Liver (tissue), 9 donors: ENCODE data around the gene COX20. TPM values are rescaled to one million over a fixed set of nuclear protein-coding genes. Genes with fewer than 3 reads are reported as not detected.
A peak's percentile ranks its signal among the peaks of the same experiment; 100 is the strongest.

Experiments
- DNase-seq: peaks from one replicate; pipeline ENCODE4 v3.0.0-alpha.2; 2017; ENCODE audit warnings: low spot score
- H3K27ac ChIP-seq, 2 donors: one replicate each; pipeline ENCODE4 v1.7.0; 2013; ENCODE audit warnings: inconsistent platforms in 2 of 2, low read length in 2 of 2, control low read depth in 1 of 2, low read depth in 1 of 2, mild to moderate bottlenecking in 1 of 2
- H3K27me3 ChIP-seq, 4 donors: one replicate each; pipeline versions ENCODE4 v1.6.1 to v1.7.0; 2013; ENCODE audit warnings: low read length in 3 of 4, inconsistent platforms in 1 of 4, mild to moderate bottlenecking in 1 of 4, moderate library complexity in 1 of 4; ENCODE audit not compliant: control insufficient read depth in 4 of 4, insufficient read depth in 4 of 4
- H3K36me3 ChIP-seq, 4 donors: one replicate each; pipeline versions ENCODE4 v1.6.1 to v1.7.0; 2013; ENCODE audit warnings: low read length in 3 of 4, mild to moderate bottlenecking in 3 of 4, low read depth in 1 of 4, moderate library complexity in 1 of 4; ENCODE audit not compliant: control insufficient read depth in 4 of 4, insufficient read depth in 3 of 4
- H3K4me1 ChIP-seq, 4 donors: one replicate each; pipeline versions ENCODE4 v1.6.1 to v1.7.0; 2013; ENCODE audit warnings: low read length in 3 of 4, mild to moderate bottlenecking in 3 of 4, moderate library complexity in 1 of 4; ENCODE audit not compliant: control insufficient read depth in 4 of 4, insufficient read depth in 4 of 4
- H3K4me3 ChIP-seq, 3 donors: one replicate each; pipeline versions ENCODE4 v1.6.1 to v1.7.0; 2013; ENCODE audit warnings: low read length in 3 of 3, control low read depth in 1 of 3, low read depth in 1 of 3, mild to moderate bottlenecking in 1 of 3
- H3K9ac ChIP-seq, 2 donors: one replicate each; pipeline ENCODE4 v1.7.0; 2013; ENCODE audit warnings: low read length in 2 of 2, mild to moderate bottlenecking in 2 of 2, moderate library complexity in 2 of 2, control low read depth in 1 of 2, low read depth in 1 of 2
- H3K9me3 ChIP-seq, 4 donors: one replicate each; pipeline versions ENCODE4 v1.6.1 to v1.7.0; 2013; ENCODE audit warnings: low read length in 3 of 4; ENCODE audit not compliant: control insufficient read depth in 4 of 4
- EGR1 ChIP-seq, 2 donors: IDR thresholded peaks; 2 replicates each; pipeline ENCODE4 v1.6.1; 2016 to 2018; ENCODE audit warnings: antibody characterized with exemption in 2 of 2, low read depth in 2 of 2
- FOXA1 ChIP-seq: IDR thresholded peaks from 2 replicates; pipeline ENCODE4 v1.6.1; 2016; ENCODE audit warnings: antibody characterized with exemption
- FOXA2 ChIP-seq: IDR thresholded peaks from 2 replicates; pipeline ENCODE4 v1.6.1; 2016; ENCODE audit warnings: antibody characterized with exemption
- GABPA ChIP-seq, 2 donors: IDR thresholded peaks in 1 of 2; conservative IDR thresholded peaks in 1 of 2; 2 replicates each; pipeline ENCODE4 v1.6.1; 2016; ENCODE audit warnings: antibody characterized with exemption in 2 of 2, mild to moderate bottlenecking in 1 of 2, moderate library complexity in 1 of 2
- HNF4A ChIP-seq, 2 donors: conservative IDR thresholded peaks; 2 replicates each; pipeline ENCODE4 v1.6.1; 2016; ENCODE audit warnings: antibody characterized with exemption in 2 of 2, mild to moderate bottlenecking in 2 of 2
- HNF4G ChIP-seq: IDR thresholded peaks from 2 replicates; pipeline ENCODE4 v1.6.1; 2016; ENCODE audit warnings: antibody characterized with exemption
- JUND ChIP-seq, 2 donors: IDR thresholded peaks; 2 replicates each; pipeline ENCODE4 v1.6.1; 2016; ENCODE audit warnings: antibody characterized with exemption in 2 of 2
- NR2F2 ChIP-seq: IDR thresholded peaks from 2 replicates; pipeline ENCODE4 v1.6.1; 2016; ENCODE audit warnings: antibody characterized with exemption
- RAD21 ChIP-seq, 2 donors: IDR thresholded peaks; 2 replicates each; pipeline ENCODE4 v1.6.1; 2016; ENCODE audit warnings: antibody characterized with exemption in 2 of 2, mild to moderate bottlenecking in 2 of 2
- RXRA ChIP-seq, 2 donors: IDR thresholded peaks; 2 replicates each; pipeline ENCODE4 v1.6.1; 2017 to 2018; ENCODE audit warnings: antibody characterized with exemption in 2 of 2, mild to moderate bottlenecking in 1 of 2
- SP1 ChIP-seq: IDR thresholded peaks from 2 replicates; pipeline ENCODE4 v1.6.1; 2018; ENCODE audit warnings: antibody characterized with exemption, mild to moderate bottlenecking
- TAF1 ChIP-seq: conservative IDR thresholded peaks from 2 replicates; pipeline ENCODE4 v1.6.1; 2016; ENCODE audit warnings: antibody characterized with exemption, mild to moderate bottlenecking
- YY1 ChIP-seq: IDR thresholded peaks from 2 replicates; pipeline ENCODE4 v1.6.1; 2016; ENCODE audit warnings: antibody characterized with exemption, mild to moderate bottlenecking
- WGBS: extraction: QIAGEN DNeasy Blood & Tissue Kit; methylation state at CpG from one replicate; pipeline ENCODE4 v1.1.7; 2013; 5-methylcytosine and 5-hydroxymethylcytosine counted together
- polyA plus RNA-seq, 2 donors: library from polyadenylated mRNA; stranded (reverse) in 1 of 2; unstranded in 1 of 2; fragments of 200-250 nt in 1 of 2; fragments of >200 nt in 1 of 2; fragmentation: Nextera tagmentation in 1 of 2; extraction: Ambion mirVana in 1 of 2; gene quantifications; one replicate each; pipeline versions ENCODE4 v1.2.1 to v1.2.3, GENCODE V29; 2013 to 2015
- total RNA-seq, 2 donors: library from RNA; depleted of rRNA; stranded (reverse); fragments of >200 nt; gene quantifications; one replicate each; pipeline ENCODE4 v1.2.3, GENCODE V29; 2014
- TF ChIP-seq, protein P1 (sequence below): fragments of 150-350 bp; IDR thresholded peaks from 2 replicates; pipeline ENCODE4 v1.5.1; 2017; ENCODE audit warnings: improper control_type of control experiment, low read depth, low read length; ENCODE audit not compliant: missing input control
- TF ChIP-seq, protein P2 (sequence below): IDR thresholded peaks from 2 replicates; pipeline ENCODE4 v1.6.1; 2016; ENCODE audit warnings: antibody characterized with exemption
- TF ChIP-seq, protein P3 (sequence below): IDR thresholded peaks from 2 replicates; pipeline ENCODE4 v1.6.1; 2016; ENCODE audit warnings: antibody characterized with exemption
- donor health status: healthy.
- donor health status: healthy.
- donor health status: healthy.
- donor health status: healthy.
- donor health status: healthy.

The COX20 gene
- total and polyA plus RNA-seq, 4 donors, result 16.7 to 45.7 (median 19.0) TPM

DNA sequence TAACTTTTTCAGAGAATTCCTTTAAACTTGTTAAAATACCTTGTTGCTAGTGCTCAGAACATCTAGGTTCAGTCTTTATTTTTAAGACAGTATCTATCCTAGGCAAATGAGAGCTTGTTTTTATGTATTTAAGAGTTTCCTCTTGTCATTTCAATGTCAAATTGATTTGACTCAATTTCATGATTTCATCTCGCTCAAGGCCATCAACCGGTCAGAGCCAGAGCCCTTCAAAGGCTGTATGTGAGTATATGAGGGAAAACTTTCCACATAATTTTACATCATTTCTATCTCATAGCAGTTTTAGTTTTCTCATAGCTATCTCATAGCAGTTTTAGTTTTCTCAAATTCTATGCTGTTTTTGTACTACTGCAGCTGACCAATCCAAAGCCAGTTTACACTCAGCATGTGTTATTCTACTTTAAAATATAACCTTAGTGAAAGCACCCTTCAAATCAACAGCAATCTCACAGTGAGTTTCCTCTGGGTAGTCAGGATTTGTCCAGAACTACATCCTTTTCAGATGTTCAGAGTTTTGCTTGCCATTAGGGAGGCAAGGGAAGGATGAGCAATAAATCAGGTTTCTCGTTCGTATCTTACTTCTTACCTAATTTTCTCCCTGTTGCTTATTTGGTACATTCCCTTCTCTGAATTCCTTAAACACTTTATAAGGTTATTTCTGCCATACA is 16.2 kb downstream of the COX20 start:
- H3K27me3 ChIP-seq, result no peaks in the 10 kb centered on the region
- no peak overlapping the region for H3K27ac ChIP-seq
- peaks cover 9 to 59% (median 45%) of the 10 kb centered on the region in 4 donors for H3K36me3 ChIP-seq
- no peaks in the 10 kb centered on the region for H3K9me3 ChIP-seq
- no peak overlapping the region for H3K4me3 ChIP-seq
- no peak for DNase-seq
- no peak overlapping the region for H3K9ac ChIP-seq
- H3K4me1 ChIP-seq, result peaks cover 6 to 37% (median 14%) of the 10 kb centered on the region in 4 donors
- 93% methylated on average over 4 of the region's 4 CpGs for WGBS
- TF ChIP-seq NR2F2 (no peak), RAD21 (IDR thresholded peaks at IDR 0.05) (no peak), RXRA (IDR thresholded peaks at IDR 0.05) (no peak), FOXA2 (no peak), GABPA (IDR thresholded peaks at IDR 0.05 in 1 of 2, conservative IDR thresholded peaks at IDR 0.05 in 1 of 2) (no peak), FOXA1 (no peak), SP1 (no peak), HNF4A (conservative IDR thresholded peaks at IDR 0.05) (no peak), YY1 (no peak), TAF1 (no peak), JUND (IDR thresholded peaks at IDR 0.05) (no peak)
- TF ChIP-seq, protein P1, sequence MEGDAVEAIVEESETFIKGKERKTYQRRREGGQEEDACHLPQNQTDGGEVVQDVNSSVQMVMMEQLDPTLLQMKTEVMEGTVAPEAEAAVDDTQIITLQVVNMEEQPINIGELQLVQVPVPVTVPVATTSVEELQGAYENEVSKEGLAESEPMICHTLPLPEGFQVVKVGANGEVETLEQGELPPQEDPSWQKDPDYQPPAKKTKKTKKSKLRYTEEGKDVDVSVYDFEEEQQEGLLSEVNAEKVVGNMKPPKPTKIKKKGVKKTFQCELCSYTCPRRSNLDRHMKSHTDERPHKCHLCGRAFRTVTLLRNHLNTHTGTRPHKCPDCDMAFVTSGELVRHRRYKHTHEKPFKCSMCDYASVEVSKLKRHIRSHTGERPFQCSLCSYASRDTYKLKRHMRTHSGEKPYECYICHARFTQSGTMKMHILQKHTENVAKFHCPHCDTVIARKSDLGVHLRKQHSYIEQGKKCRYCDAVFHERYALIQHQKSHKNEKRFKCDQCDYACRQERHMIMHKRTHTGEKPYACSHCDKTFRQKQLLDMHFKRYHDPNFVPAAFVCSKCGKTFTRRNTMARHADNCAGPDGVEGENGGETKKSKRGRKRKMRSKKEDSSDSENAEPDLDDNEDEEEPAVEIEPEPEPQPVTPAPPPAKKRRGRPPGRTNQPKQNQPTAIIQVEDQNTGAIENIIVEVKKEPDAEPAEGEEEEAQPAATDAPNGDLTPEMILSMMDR, result no peak
- TF ChIP-seq, protein P2, sequence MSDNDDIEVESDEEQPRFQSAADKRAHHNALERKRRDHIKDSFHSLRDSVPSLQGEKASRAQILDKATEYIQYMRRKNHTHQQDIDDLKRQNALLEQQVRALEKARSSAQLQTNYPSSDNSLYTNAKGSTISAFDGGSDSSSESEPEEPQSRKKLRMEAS, result no peak

DNA sequence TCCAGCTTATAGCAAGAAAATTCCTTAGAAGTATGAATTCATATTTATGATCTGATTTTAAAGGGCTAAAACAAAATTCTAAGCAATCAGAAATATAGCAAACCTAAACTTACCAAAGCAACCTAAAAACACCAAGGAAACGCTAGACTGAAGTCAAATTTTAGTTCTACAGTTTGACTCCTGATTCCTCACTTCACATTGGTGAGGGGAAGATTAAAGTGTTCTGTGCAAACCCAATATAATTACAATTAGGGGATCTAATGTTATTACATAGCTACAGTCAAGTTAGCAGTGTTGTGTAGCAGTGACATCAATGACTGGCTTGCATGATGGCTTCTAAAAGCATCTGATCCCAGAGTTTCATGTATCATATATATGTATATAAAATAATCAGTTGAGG is 17.2 kb downstream of the COX20 start:
- WGBS, result 99% methylated on average over 1 of the region's 1 CpG
- peaks cover 14 to 59% (median 52%) of the 10 kb centered on the region in 4 donors for H3K36me3 ChIP-seq
- no peak overlapping the region for H3K9ac ChIP-seq
- no peaks in the 10 kb centered on the region for H3K27me3 ChIP-seq
- no peak for TF ChIP-seq NR2F2
- peak; percentile 18 for TF ChIP-seq TAF1
- peaks cover 7 to 37% (median 14%) of the 10 kb centered on the region in 4 donors for H3K4me1 ChIP-seq
- no peak overlapping the region for H3K27ac ChIP-seq
- DNase-seq, result no peak
- H3K9me3 ChIP-seq, result no peaks in the 10 kb centered on the region
- no peak overlapping the region for H3K4me3 ChIP-seq

DNA sequence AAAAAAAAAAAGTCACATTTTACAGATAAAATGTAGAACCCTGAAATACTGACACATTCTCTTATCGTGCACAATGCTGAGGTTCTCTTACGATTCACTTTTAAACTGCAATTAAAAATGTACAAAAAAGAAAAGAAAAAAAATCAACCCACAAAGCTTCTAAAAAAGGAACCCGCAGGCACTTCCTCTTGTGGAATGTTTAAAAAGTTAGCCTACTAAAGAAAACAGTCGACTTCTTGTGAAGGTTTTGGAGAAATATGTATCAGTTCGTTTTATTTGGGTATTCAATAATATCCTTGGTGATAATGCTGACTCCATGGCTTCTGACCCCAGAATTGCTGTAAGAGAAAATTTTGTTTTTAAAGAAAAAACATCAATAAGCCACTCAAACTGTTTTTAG is 18.7 kb downstream of the COX20 start:
- TF ChIP-seq GABPA (IDR thresholded peaks at IDR 0.05 in 1 of 2, conservative IDR thresholded peaks at IDR 0.05 in 1 of 2) (no peak), HNF4G (no peak), RAD21 (IDR thresholded peaks at IDR 0.05) (no peak), TAF1 (no peak), EGR1 (IDR thresholded peaks at IDR 0.05; ENCODE audit: low read depth in 2 of 2) (no peak), NR2F2 (no peak), RXRA (IDR thresholded peaks at IDR 0.05) (no peak), JUND (IDR thresholded peaks at IDR 0.05) (no peak)
- TF ChIP-seq, protein P3, sequence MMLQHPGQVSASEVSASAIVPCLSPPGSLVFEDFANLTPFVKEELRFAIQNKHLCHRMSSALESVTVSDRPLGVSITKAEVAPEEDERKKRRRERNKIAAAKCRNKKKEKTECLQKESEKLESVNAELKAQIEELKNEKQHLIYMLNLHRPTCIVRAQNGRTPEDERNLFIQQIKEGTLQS, result no peak
- TF ChIP-seq, protein P1, result no peak
- H3K9ac ChIP-seq, result no peak overlapping the region
- DNase-seq, result no peak
- WGBS, result 71% methylated on average over 5 of the region's 5 CpGs
- H3K4me3 ChIP-seq, result no peak overlapping the region
- peaks cover 7 to 42% (median 20%) of the 10 kb centered on the region in 4 donors for H3K4me1 ChIP-seq
- no peaks in the 10 kb centered on the region for H3K9me3 ChIP-seq
- peaks cover 15 to 69% (median 65%) of the 10 kb centered on the region in 4 donors for H3K36me3 ChIP-seq
- no peak overlapping the region for H3K27ac ChIP-seq
- H3K27me3 ChIP-seq, result no peaks in the 10 kb centered on the region
